ENCODE results near the gene C22orf39. TPM values are rescaled to one million over a fixed set of nuclear protein-coding genes. Genes with fewer than 3 reads are reported as not detected.

The C22orf39 gene
- total and polyA plus RNA-seq, 2 donors (not counting 1 experiment from before 2014, with no cell fraction given): 37.7 to 47.2 TPM

- no peaks in the 10 kb centered on the region for H3K27me3 Mint-ChIP-seq
- intact Hi-C loops (cut with micrococcal nuclease): no loop called here
- ChIA-PET CTCF (interaction anchor here (0.9 kb wide), 1 partner anchor 141 kb away, joined by 4 read pairs; no protein-coding TSS in a partner anchor), POLR2A (no interaction called here)
- H4K20me1 ChIP-seq (ENCODE audit: control insufficient read depth, insufficient read depth, low read length, poor library complexity, severe bottlenecking): no peaks in the 10 kb centered on the region
- H3K79me2 ChIP-seq (ENCODE audit: control insufficient read depth, insufficient read depth, low read length): no peaks in the 10 kb centered on the region
- no CpG with 5 or more reads among the region's 7 CpGs for WGBS (ENCODE audit: insufficient coverage)
- no peaks in the 10 kb centered on the region for H3K36me3 ChIP-seq (replicated peaks in 1 of 2; ENCODE audit: control extremely low read depth in 1 of 2, control insufficient read depth in 1 of 2, extremely low read depth in 1 of 2, insufficient read depth in 2 of 2, low read length in 1 of 2)
- H2AFZ ChIP-seq (ENCODE audit: insufficient read depth, low read depth, low read length, poor library complexity, severe bottlenecking): no peak overlapping the region
- no peak overlapping the region for H3K4me3 ChIP-seq (ENCODE audit: control extremely low read depth in 1 of 5, extremely low read depth in 1 of 5, insufficient read depth in 1 of 5, low read depth in 2 of 5, low read length in 4 of 5)
- H3K27ac ChIP-seq (ENCODE audit: low read length in 2 of 2): no peak overlapping the region
- H3K9me3 ChIP-seq (ENCODE audit: control extremely low read depth in 1 of 3, control insufficient read depth in 2 of 3, insufficient read depth in 1 of 3, low read length in 2 of 3): no peaks in the 10 kb centered on the region
- no peak for TF ChIP-seq EZH2 (IDR thresholded peaks at IDR 0.05; ENCODE audit: borderline replicate concordance, insufficient read depth, low read depth, low read length, poor library complexity, severe bottlenecking)
- H3K4me1 Mint-ChIP-seq: no peaks in the 10 kb centered on the region
- H3K4me1 ChIP-seq (ENCODE audit: control insufficient read depth in 2 of 2, insufficient read depth in 2 of 2, low read length in 2 of 2): no peaks in the 10 kb centered on the region
- no peak overlapping the region for H3K27ac Mint-ChIP-seq
- no peak overlapping the region for H3K4me3 Mint-ChIP-seq
- H3K9ac ChIP-seq (ENCODE audit: low read length): no peak overlapping the region
- H3K4me2 ChIP-seq (replicated peaks; ENCODE audit: low read depth, low read length, poor library complexity, severe bottlenecking): no peak overlapping the region
- DNase-seq (no peak), ATAC-seq (ENCODE audit: low read depth) (no peak)
- H3K9me3 Mint-ChIP-seq (ENCODE audit: insufficient read depth): no peaks in the 10 kb centered on the region
- no peaks in the 10 kb centered on the region for H3K27me3 ChIP-seq (replicated peaks in 1 of 4; ENCODE audit: control extremely low read depth in 1 of 4, control insufficient read depth in 3 of 4, insufficient read depth in 4 of 4, low read length in 3 of 4)
Measured at GRCh38 chr22:19488884-19489843, 41.7 kb upstream of the C22orf39 start.

DNA sequence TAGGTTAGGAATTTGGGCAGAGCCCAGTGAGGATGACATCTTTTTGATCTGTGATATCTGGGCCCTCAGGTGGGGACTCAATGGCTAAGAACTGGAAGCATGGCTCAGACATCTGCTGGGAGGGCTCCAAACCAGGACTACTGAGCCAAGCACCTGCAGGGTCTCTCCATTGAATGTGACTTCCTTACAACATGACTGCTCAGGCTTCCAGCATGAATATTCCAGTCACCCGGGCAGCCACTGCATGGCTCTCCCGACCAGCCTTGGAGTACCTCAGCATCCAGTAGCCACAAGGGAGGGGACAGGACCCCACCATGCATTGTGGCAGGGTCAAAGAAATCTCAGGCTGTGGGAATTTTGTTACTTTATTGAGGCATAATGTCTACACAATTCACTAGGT lies 40.8 kb upstream of the C22orf39 start:
- intact Hi-C loops (cut with micrococcal nuclease): no loop called here
- H3K27me3 ChIP-seq (replicated peaks in 1 of 4; ENCODE audit: control extremely low read depth in 1 of 4, control insufficient read depth in 3 of 4, insufficient read depth in 4 of 4, low read length in 3 of 4): no peaks in the 10 kb centered on the region
- ATAC-seq (ENCODE audit: low read depth) (no peak), DNase-seq (no peak)
- H3K4me1 Mint-ChIP-seq: no peaks in the 10 kb centered on the region
- CTCF ChIA-PET: interaction anchor here (0.6 kb wide), 1 partner anchor 13 kb away, joined by 3 read pairs; no protein-coding TSS in a partner anchor
- H3K4me3 ChIP-seq (ENCODE audit: control extremely low read depth in 1 of 5, extremely low read depth in 1 of 5, insufficient read depth in 1 of 5, low read depth in 2 of 5, low read length in 4 of 5): no peak overlapping the region
- no peak overlapping the region for H3K9ac ChIP-seq (ENCODE audit: low read length)
- H3K27ac ChIP-seq (ENCODE audit: low read length in 2 of 2): no peak overlapping the region
- no peaks in the 10 kb centered on the region for H3K9me3 Mint-ChIP-seq (ENCODE audit: insufficient read depth)
- no peaks in the 10 kb centered on the region for H3K4me1 ChIP-seq (ENCODE audit: control insufficient read depth in 2 of 2, insufficient read depth in 2 of 2, low read length in 2 of 2)
- no peak overlapping the region for H3K4me2 ChIP-seq (replicated peaks; ENCODE audit: low read depth, low read length, poor library complexity, severe bottlenecking)
- no peaks in the 10 kb centered on the region for H3K9me3 ChIP-seq (ENCODE audit: control extremely low read depth in 1 of 3, control insufficient read depth in 2 of 3, insufficient read depth in 1 of 3, low read length in 2 of 3)
- WGBS (ENCODE audit: insufficient coverage): 100% methylated on average over 2 of the region's 2 CpGs
- H3K4me3 Mint-ChIP-seq: no peak overlapping the region
- TF ChIP-seq EZH2 (IDR thresholded peaks at IDR 0.05; ENCODE audit: borderline replicate concordance, insufficient read depth, low read depth, low read length, poor library complexity, severe bottlenecking): no peak
- TF ChIP-seq, protein P1, sequence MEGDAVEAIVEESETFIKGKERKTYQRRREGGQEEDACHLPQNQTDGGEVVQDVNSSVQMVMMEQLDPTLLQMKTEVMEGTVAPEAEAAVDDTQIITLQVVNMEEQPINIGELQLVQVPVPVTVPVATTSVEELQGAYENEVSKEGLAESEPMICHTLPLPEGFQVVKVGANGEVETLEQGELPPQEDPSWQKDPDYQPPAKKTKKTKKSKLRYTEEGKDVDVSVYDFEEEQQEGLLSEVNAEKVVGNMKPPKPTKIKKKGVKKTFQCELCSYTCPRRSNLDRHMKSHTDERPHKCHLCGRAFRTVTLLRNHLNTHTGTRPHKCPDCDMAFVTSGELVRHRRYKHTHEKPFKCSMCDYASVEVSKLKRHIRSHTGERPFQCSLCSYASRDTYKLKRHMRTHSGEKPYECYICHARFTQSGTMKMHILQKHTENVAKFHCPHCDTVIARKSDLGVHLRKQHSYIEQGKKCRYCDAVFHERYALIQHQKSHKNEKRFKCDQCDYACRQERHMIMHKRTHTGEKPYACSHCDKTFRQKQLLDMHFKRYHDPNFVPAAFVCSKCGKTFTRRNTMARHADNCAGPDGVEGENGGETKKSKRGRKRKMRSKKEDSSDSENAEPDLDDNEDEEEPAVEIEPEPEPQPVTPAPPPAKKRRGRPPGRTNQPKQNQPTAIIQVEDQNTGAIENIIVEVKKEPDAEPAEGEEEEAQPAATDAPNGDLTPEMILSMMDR (IDR thresholded peaks at IDR 0.05): no peak
- no peaks in the 10 kb centered on the region for H3K27me3 Mint-ChIP-seq
- no peak overlapping the region for H2AFZ ChIP-seq (ENCODE audit: insufficient read depth, low read depth, low read length, poor library complexity, severe bottlenecking)
- H3K36me3 ChIP-seq (replicated peaks in 1 of 2; ENCODE audit: control extremely low read depth in 1 of 2, control insufficient read depth in 1 of 2, extremely low read depth in 1 of 2, insufficient read depth in 2 of 2, low read length in 1 of 2): no peaks in the 10 kb centered on the region
- no peak overlapping the region for H3K27ac Mint-ChIP-seq
- H4K20me1 ChIP-seq (ENCODE audit: control insufficient read depth, insufficient read depth, low read length, poor library complexity, severe bottlenecking): no peaks in the 10 kb centered on the region
- POLR2A ChIA-PET: no interaction called here
- H3K79me2 ChIP-seq (ENCODE audit: control insufficient read depth, insufficient read depth, low read length): no peaks in the 10 kb centered on the region

All from B cell (primary cell).